Neural progenitor cell (in vitro differentiated cells): Measurements from ENCODE around the gene TKT.

ENCODE experiments used
- EZH2 ChIP-seq: fragments of 200-600 bp; sonication (generic); IDR thresholded peaks from 2 replicates; pipeline ENCODE4 v1.6.1; 2017; ENCODE audit warnings: antibody characterized with exemption, mild to moderate bottlenecking, moderate library complexity
- EZH2phosphoT487 ChIP-seq: fragments of 200-600 bp; sonication (generic); IDR thresholded peaks from 2 replicates; pipeline ENCODE4 v1.6.1; 2017; ENCODE audit warnings: antibody characterized with exemption
- TF ChIP-seq, protein P1 (sequence below): fragments of 200-600 bp; sonication (generic); IDR thresholded peaks from 2 replicates; pipeline ENCODE4 v1.5.1; 2017; ENCODE audit warnings: antibody characterized with exemption, mild to moderate bottlenecking

DNA sequence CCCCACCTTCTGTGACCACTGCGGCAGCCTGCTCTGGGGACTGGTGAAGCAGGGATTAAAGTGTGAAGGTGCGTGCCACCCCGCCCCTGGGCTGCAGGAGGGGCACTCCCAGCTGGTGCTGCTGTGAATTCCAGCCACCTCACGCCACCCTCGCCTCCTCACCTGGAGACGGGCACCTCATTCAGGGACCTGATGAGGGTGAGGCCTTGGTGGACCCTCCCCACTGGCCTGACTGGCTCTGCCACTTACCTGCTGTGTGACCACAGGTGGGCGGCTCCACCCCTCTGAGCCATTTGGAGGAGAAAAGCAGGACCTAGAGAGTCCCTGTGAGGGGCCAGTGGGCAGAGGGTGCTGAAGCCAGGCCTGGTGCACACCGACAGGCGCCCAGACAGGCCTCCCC lies 72.3 kb downstream of the TKT start:
- TF ChIP-seq EZH2phosphoT487 (no peak), EZH2 (no peak)
- TF ChIP-seq, protein P1, sequence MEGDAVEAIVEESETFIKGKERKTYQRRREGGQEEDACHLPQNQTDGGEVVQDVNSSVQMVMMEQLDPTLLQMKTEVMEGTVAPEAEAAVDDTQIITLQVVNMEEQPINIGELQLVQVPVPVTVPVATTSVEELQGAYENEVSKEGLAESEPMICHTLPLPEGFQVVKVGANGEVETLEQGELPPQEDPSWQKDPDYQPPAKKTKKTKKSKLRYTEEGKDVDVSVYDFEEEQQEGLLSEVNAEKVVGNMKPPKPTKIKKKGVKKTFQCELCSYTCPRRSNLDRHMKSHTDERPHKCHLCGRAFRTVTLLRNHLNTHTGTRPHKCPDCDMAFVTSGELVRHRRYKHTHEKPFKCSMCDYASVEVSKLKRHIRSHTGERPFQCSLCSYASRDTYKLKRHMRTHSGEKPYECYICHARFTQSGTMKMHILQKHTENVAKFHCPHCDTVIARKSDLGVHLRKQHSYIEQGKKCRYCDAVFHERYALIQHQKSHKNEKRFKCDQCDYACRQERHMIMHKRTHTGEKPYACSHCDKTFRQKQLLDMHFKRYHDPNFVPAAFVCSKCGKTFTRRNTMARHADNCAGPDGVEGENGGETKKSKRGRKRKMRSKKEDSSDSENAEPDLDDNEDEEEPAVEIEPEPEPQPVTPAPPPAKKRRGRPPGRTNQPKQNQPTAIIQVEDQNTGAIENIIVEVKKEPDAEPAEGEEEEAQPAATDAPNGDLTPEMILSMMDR = no peak
